ENCODE measurements around the gene GAB3.

The GAB3 gene, protein sequence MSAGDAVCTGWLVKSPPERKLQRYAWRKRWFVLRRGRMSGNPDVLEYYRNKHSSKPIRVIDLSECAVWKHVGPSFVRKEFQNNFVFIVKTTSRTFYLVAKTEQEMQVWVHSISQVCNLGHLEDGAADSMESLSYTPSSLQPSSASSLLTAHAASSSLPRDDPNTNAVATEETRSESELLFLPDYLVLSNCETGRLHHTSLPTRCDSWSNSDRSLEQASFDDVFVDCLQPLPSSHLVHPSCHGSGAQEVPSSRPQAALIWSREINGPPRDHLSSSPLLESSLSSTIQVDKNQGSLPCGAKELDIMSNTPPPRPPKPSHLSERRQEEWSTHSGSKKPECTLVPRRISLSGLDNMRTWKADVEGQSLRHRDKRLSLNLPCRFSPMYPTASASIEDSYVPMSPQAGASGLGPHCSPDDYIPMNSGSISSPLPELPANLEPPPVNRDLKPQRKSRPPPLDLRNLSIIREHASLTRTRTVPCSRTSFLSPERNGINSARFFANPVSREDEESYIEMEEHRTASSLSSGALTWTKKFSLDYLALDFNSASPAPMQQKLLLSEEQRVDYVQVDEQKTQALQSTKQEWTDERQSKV

GRCh38 chrX:154750301-154751202 lies at the start of gene GAB3:
TSS of gene GAB3 (minus strand) at chrX:154751077. CDS start at chrX:154751025, 52 bp downstream.
- H3K4me3 ChIP-seq, result peak within 1 kb of the TSS; percentile 27 to 45 (median 41)
- peak within 1 kb of the TSS in 19 of 21 experiments; percentile 31 to 86 (median 62) for H3K27ac ChIP-seq

DNA sequence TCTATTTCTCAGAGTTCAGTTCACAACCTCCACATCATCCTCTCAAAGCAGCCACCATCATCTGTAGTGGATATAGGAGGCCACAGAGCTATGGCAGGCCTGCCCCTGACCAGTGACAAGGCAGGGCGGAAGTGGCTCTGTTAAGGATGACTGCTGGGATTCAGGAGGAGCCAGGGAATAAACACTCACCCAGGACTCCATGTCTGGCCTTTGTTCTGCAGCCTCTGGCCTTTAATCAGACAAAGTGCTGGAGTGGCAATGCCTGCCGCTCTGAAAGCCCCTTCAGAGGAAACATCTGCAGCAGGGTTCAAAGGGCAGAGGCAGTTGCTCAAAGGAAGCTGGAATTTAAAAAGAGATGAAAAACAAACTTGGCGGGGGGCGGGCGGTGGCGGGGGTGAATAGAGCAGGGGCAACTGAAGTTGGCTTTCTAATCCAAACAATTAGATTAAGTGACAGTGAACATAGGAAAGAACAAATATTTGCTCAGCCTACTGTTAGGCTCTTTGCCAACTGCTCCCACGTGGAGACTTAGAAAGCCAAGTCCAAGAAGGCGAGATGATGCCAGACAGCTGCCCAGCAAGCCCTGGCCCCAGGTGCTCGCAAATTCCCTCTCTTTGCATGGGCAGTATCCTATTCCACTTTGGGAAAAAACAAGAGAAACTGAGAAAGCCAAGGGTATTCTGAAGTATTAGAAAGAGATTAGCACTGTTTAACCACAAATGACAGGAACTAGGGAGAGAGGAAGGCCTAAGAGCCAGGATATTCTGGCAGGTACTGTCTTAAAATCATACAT lies 48.9 kb upstream of the GAB3 start:
- Histone ChIP-seq H3K4me3 (no peak overlapping the region), H3K27ac (peak overlapping the region in 9 of 21 experiments; percentile 17 to 67 (median 42))

DNA sequence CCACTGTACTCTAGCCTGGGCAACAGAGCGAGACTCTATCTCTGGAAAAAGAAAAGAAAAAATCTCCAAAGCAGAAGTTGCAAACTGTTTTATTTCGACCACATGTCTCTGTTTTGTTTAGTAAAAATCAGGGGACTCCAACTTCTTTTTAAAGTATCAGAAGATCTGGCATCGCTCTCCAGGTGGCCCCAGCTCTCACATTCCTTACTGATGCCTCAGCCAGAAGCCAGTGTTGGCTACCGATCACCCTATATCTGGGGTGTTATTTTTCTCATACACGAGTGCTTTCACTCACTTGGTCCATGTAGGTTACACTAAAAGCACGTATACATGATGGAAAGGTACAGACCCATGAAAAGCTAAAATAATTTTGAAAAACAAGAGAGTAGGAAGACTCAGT lies 46.1 kb upstream of the GAB3 start:
- H3K4me3 ChIP-seq, result no peak overlapping the region
- no peak overlapping the region for H3K27ac ChIP-seq

- no peak overlapping the region for H3K4me3 ChIP-seq
- no peak overlapping the region for H3K27ac ChIP-seq
These were observed 44.1 kb upstream of the GAB3 start for GRCh38 chrX:154795016-154795415.

DNA sequence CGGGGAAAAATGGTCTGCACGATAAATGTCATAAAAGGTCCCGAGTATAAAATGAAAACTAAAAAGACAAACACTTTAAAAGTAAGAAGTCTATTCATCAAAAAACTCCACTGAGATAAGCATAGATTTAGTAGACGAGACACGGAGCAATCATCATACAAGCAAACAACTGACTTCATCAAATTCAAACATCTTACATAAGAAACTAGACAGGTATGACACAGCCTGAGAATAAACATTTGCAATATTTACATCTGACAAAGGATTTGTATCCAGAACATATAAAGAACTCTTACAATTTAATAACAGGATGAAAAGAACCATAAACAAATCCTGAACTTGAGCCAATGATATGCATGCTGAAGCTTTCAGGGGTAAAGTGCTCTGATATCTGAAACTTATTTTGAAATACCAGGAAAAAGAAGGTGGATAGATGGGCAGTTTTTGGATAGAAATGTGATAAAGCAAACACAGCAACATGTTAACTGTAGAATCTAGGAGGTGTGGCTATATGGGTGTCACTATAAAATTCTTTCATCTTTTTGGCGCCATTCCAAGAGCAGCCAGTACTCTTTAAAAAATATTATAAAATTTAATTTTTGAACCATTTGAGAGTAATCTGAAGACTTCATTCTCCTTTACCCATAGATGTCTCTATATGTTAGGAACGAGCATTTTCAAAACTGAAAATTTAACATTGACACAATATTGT lies 42.4 kb upstream of the GAB3 start:
- Histone ChIP-seq H3K27ac (no peak overlapping the region), H3K4me3 (no peak overlapping the region)

DNA sequence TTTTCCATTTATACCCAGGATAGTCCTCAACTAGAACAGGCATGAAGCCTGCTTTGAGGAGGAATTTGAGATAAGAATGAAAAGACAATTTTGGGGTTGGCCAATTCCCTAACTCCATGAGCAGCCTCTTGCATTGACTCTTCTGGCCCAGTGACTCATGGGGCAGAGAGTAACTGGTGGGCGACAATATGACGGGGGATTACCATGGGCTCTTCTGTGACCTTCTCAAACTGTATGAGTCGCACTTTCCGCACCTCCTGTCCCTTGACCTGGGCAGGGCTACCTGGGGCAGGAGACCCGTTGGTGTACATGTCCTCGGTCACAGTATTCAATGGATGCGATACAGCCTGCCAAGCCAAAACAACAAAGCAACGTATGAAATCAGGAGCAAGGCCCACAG lies 41.1 kb upstream of the GAB3 start:
- Histone ChIP-seq H3K27ac (no peak overlapping the region), H3K4me3 (no peak overlapping the region)

GRCh38 chrX:154791467-154791866 lies 40.6 kb upstream of the GAB3 start:
- Histone ChIP-seq H3K27ac (no peak overlapping the region), H3K4me3 (no peak overlapping the region)

GRCh38 chrX:154785716-154786115 lies 34.8 kb upstream of the GAB3 start:
- Histone ChIP-seq H3K4me3 (no peak overlapping the region), H3K27ac (no peak overlapping the region)

DNA sequence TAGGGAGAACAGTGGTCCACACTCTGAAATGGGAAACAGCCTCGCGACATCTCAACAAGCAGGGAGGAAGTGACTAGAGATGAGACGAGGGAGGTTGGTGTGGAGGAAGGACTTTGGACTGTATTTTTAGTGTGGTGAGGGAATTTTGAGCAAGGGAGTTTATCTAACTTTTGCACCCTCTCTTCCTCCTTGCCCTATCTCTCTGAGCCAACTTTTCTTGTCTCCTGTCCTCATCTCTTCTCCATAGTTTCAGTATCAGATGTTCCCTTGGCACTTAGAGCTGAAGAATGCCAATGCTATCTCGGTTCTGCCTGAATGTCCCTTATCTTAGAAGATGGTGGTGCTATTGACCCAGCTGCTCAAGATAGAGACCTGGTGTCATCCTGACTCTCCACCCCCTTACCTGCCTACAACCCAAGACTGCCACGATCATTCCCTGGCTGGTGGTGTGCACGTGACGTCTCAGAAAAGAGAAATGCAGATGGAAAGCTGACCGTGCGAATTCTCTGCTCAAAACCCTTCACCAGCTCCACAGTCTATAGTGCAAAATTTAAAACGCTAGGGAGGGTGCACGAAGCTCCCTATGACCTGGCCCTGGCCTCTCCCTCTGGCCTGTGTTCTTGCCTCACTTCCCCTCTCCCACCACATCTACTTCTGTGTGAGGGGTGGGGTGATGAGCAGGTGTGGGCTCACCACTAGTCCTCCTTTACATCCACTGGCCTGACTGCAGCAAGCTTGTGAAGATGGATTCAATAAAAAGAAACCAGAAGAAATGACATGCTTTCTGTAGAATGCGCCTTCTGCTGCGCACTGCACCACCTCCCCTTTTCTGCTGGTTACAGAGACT lies 33.5 kb upstream of the GAB3 start:
- no peak overlapping the region for H3K4me3 ChIP-seq
- H3K27ac ChIP-seq, result no peak overlapping the region

DNA sequence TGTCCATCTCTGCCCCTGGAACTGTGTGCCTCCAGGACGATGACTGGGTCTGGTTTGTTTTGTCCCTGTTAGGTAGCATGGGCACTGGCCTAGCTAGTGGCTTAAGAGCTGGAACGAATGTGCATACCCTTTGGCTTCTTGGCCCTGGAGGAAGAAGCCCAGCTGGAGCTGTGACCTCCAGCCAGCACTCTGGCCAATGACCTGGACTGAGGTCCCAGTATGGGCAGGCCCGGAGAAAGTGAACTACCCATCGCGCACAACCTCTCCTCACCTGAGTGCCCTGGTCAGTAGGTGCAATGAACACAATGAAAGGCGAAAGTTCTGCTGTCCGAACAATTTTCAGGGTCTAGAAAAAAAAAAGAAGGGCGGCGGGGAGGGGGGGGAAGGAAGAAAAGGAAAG lies 30.1 kb upstream of the GAB3 start:
- Histone ChIP-seq H3K4me3 (no peak overlapping the region), H3K27ac (no peak overlapping the region)

DNA sequence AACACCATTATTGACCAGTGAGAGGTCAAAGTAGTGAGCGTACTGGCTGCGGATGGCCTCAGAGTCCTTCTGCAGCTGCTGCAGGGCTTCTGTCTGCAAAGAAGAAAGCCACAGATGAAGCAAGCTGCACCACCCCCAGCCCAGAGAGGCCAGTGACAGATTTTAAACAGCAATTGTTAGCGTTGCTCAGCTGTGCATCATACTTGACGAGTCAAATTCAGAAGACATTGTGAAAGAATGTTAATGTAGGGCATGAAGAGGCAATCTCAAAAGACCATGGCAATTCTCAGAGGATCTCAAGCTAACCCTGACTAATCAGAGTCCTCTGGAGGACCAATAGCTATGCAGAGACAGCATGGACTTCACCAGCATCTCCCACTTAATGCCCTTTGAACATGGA lies 28.4 kb upstream of the GAB3 start:
- no peak overlapping the region for H3K4me3 ChIP-seq
- H3K27ac ChIP-seq, result no peak overlapping the region

GRCh38 chrX:154776753-154777152 lies 25.9 kb upstream of the GAB3 start:
- H3K27ac ChIP-seq, result no peak overlapping the region
- H3K4me3 ChIP-seq, result no peak overlapping the region

DNA sequence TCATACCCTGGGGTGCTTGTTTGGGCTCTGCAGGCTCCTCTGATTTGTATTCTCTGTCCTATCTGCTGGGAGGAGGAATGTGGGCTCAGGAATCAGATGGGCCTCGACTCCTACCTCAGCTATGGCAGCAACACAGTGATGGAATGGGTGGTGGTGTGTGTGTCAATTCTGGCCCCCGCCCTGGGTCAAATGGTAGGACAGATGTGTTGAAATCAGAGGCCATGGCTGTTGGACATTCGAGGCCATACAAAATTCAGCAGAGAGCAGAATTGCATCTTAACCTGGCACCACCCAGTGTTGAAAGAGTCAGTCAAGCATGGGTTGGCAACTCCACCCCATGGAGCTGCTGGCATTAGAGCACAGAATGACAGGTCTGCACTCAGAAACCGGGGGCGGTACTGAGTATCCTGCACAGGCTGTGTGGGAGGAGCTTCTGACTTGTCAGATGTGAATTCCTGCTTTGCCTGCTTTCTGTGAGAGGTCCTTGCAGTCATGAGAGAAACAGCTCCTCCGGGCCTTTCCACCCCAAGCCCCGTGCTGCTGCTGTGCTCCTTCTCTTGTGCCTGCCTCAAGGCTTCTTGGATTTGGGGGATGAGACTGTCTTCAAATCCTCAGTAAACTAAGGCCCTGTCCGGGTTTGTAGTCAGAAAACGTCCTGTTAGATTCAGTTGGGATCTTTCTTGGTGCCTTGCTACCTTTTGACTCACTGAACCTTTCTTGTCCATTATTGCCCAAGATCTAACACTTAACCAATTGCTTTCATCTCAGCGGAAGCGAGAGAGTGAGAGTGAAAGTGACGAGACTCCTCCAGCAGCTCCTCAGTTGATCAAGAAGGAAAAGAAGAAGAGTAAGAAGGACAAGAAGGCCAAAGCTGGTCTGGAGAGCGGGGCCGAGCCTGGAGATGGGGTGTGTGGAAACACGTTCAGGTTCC lies 24.8 kb upstream of the GAB3 start:
- Histone ChIP-seq H3K4me3 (no peak overlapping the region), H3K27ac (no peak overlapping the region)

- Histone ChIP-seq H3K4me3 (no peak overlapping the region), H3K27ac (no peak overlapping the region)
These were observed 23.7 kb upstream of the GAB3 start for GRCh38 chrX:154774622-154775021.

GRCh38 chrX:154762537-154763296 lies 11.8 kb upstream of the GAB3 start, which contains the start of gene DKC1:
TSS of gene DKC1 (plus strand) at chrX:154762864. CDS start at chrX:154762966, 102 bp downstream.
- Histone ChIP-seq H3K27ac (peak within 1 kb of the TSS; percentile 58 to 91 (median 81)), H3K4me3 (peak within 1 kb of the TSS; percentile 45 to 77 (median 71))

GRCh38 chrX:154761977-154762536 lies 11.2 kb upstream of the GAB3 start:
- peak overlapping the region; percentile 45 to 77 (median 71) for H3K4me3 ChIP-seq
- H3K27ac ChIP-seq, result peak overlapping the region in 13 of 21 experiments; percentile 11 to 89 (median 76)
